Activated gamma-delta T cell (primary cell): Measurements from ENCODE around the gene C1orf174.

ENCODE experiments used
- DNase-seq: peaks from one replicate; lab custom pipeline; 2025; lab: John Stamatoyannopoulos, UW

The C1orf174 gene

GRCh38 chr1:3895279-3895950 is 4.7 kb downstream of the C1orf174 start:
- no peak for DNase-seq

GRCh38 chr1:3894626-3895278 is 5.3 kb downstream of the C1orf174 start:
- DNase-seq: no peak

- no peak for DNase-seq
These were observed 6.9 kb downstream of the C1orf174 start for GRCh38 chr1:3893190-3893589.

- DNase-seq: no peak
These were observed 7.3 kb downstream of the C1orf174 start for GRCh38 chr1:3892748-3893147.

- no peak for DNase-seq
These were observed 8.7 kb downstream of the C1orf174 start for GRCh38 chr1:3891329-3891865.

- DNase-seq: no peak
These were observed 9.4 kb downstream of the C1orf174 start for GRCh38 chr1:3890389-3891328.

- no peak for DNase-seq
These were observed 10.1 kb downstream of the C1orf174 start for GRCh38 chr1:3889936-3890335.

- DNase-seq: no peak
These were observed 11.8 kb downstream of the C1orf174 start for GRCh38 chr1:3888301-3888700.

- no peak for DNase-seq
These were observed 13.4 kb downstream of the C1orf174 start for GRCh38 chr1:3886691-3887090.

- DNase-seq: no peak
These were observed 13.9 kb downstream of the C1orf174 start for GRCh38 chr1:3886106-3886670.

GRCh38 chr1:3885611-3886010 is 14.5 kb downstream of the C1orf174 start:
- DNase-seq: no peak

GRCh38 chr1:3884966-3885365 is 15.1 kb downstream of the C1orf174 start:
- no peak for DNase-seq

- DNase-seq: no peak
These were observed 16.7 kb downstream of the C1orf174 start for GRCh38 chr1:3883194-3883925.

- no peak for DNase-seq
These were observed 18.9 kb downstream of the C1orf174 start for GRCh38 chr1:3881193-3881480.

GRCh38 chr1:3880429-3881192 is 19.5 kb downstream of the C1orf174 start:
- DNase-seq: no peak

- DNase-seq: no peak
These were observed 20.2 kb downstream of the C1orf174 start for GRCh38 chr1:3879787-3880428.

GRCh38 chr1:3879099-3879498 is 21.0 kb downstream of the C1orf174 start:
- no peak for DNase-seq

- no peak for DNase-seq
These were observed 23.4 kb downstream of the C1orf174 start for GRCh38 chr1:3876716-3877115.

GRCh38 chr1:3874736-3875135 is 25.3 kb downstream of the C1orf174 start:
- no peak for DNase-seq

- no peak for DNase-seq
These were observed 27.5 kb downstream of the C1orf174 start for GRCh38 chr1:3872546-3872945.
